ENCODE measurements around the gene R3HDM2.

Gene R3HDM2

GRCh38 chr12:57224973-57225679, 205.7 kb downstream of the R3HDM2 start:
- H3K36me3 ChIP-seq (ENCODE audit: insufficient read depth, low read length), result no peaks in the 10 kb centered on the region
- H3K9ac ChIP-seq (ENCODE audit: low read depth, low read length), result no peak overlapping the region
- peaks cover 7% of the 10 kb centered on the region for H3K4me1 ChIP-seq (ENCODE audit: control insufficient read depth, insufficient read depth, low read length)
- H3K4me2 ChIP-seq (ENCODE audit: low read length), result no peak overlapping the region
- H3K4me3 ChIP-seq (ENCODE audit: low read length), result no peak overlapping the region
- no peaks in the 10 kb centered on the region for H3K9me3 ChIP-seq (replicated peaks; ENCODE audit: low read length)
- H3K27me3 ChIP-seq (ENCODE audit: control insufficient read depth, insufficient read depth, low read length), result peaks cover 14% of the 10 kb centered on the region

DNA sequence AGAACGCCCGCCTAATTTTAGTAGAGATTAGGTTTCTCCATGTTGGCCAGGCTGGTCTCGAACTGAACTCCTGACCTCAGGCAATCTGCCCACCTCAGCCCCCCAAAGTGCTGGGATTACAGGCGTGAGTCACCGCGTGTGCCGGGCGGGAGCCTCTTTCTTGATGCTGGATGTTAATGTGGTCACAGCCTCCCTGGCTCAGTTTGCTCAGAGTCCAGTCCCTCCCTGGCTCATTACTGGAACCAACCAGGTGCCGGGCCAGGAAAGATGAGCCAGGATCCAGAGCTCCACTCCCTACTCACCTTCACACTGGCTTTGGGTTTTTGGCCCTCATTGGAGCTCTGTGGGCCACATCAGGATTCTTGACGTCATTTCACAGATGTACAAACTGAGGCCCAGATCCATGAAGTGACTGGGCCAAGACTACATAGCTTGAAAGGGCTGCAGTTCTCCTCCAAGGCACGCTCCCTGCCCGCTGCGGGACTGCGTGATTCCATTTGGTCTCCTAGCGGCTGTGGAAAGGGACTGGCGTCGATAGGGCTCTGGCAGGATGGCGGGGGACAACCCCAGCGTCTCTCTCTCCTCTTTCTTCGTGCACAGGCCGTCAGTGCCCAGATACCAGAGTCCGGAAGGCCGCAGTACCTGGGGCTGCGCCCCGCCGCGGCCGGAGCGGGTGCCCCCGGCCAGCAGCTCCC, 206.4 kb downstream of the R3HDM2 start:
- H3K36me3 ChIP-seq (ENCODE audit: insufficient read depth, low read length), result no peaks in the 10 kb centered on the region
- H3K4me1 ChIP-seq (ENCODE audit: control insufficient read depth, insufficient read depth, low read length), result peaks cover 7% of the 10 kb centered on the region
- no peaks in the 10 kb centered on the region for H3K9me3 ChIP-seq (replicated peaks; ENCODE audit: low read length)
- H3K27me3 ChIP-seq (ENCODE audit: control insufficient read depth, insufficient read depth, low read length), result peaks cover 19% of the 10 kb centered on the region
- H3K4me3 ChIP-seq (ENCODE audit: low read length), result no peak overlapping the region
- no peak overlapping the region for H3K9ac ChIP-seq (ENCODE audit: low read depth, low read length)
- H3K4me2 ChIP-seq (ENCODE audit: low read length), result no peak overlapping the region

DNA sequence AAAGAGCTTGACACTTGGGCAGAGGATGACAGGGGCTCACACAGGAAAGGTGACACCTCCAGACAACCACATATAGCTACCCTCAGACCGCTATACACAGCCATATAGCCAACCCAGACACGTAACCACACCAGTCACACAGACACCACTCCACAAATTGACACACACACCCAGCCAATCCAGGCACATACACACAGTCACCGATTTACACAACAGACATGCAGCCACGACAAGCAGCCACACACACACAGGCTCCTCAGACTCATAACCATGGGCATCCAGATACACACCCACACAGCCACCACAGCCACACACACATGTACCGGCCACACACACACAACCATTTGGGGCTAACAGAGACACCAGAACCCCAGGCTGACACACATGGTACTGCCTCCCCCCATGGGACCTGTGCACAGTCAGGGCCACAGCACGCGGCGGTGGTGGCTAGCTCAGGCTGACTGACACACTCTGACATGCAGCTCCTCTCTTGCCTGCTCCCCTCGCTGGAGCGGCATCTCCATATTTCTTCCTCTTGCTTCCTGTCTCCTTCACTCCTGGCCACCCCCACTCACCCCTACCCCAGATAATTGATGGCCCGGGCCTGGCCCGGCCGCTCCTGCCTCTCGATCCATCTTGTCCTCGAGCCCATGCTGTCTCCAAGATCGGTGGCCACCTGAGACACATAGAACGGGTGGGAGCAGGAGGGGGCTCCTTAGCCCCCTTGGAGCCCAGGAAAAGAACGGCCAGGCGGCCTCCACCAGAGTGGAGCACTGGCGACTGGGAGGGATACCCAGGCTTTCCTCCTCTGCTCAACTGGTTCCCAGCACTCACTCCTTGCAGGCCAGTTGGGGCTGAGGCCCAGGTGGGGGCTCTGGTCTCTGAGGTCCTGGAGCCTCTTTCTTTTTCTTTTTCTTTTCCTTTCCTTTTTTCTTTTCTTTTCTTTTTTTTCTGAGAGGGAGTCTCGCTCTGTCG, 207.4 kb downstream of the R3HDM2 start:
- Histone ChIP-seq H3K4me1 (ENCODE audit: control insufficient read depth, insufficient read depth, low read length) (no peaks in the 10 kb centered on the region), H3K27me3 (ENCODE audit: control insufficient read depth, insufficient read depth, low read length) (peaks cover 26% of the 10 kb centered on the region), H3K4me2 (ENCODE audit: low read length) (no peak overlapping the region), H3K36me3 (ENCODE audit: insufficient read depth, low read length) (no peaks in the 10 kb centered on the region), H3K4me3 (ENCODE audit: low read length) (no peak overlapping the region), H3K9me3 (replicated peaks; ENCODE audit: low read length) (no peaks in the 10 kb centered on the region), H3K9ac (ENCODE audit: low read depth, low read length) (no peak overlapping the region)

- Histone ChIP-seq H3K9me3 (replicated peaks; ENCODE audit: low read length) (no peaks in the 10 kb centered on the region), H3K4me2 (ENCODE audit: low read length) (no peak overlapping the region), H3K4me3 (ENCODE audit: low read length) (no peak overlapping the region), H3K9ac (ENCODE audit: low read depth, low read length) (no peak overlapping the region), H3K27me3 (ENCODE audit: control insufficient read depth, insufficient read depth, low read length) (peaks cover 30% of the 10 kb centered on the region), H3K4me1 (ENCODE audit: control insufficient read depth, insufficient read depth, low read length) (no peaks in the 10 kb centered on the region), H3K36me3 (ENCODE audit: insufficient read depth, low read length) (no peaks in the 10 kb centered on the region)
Measured at GRCh38 chr12:57222286-57223190, 208.3 kb downstream of the R3HDM2 start.

DNA sequence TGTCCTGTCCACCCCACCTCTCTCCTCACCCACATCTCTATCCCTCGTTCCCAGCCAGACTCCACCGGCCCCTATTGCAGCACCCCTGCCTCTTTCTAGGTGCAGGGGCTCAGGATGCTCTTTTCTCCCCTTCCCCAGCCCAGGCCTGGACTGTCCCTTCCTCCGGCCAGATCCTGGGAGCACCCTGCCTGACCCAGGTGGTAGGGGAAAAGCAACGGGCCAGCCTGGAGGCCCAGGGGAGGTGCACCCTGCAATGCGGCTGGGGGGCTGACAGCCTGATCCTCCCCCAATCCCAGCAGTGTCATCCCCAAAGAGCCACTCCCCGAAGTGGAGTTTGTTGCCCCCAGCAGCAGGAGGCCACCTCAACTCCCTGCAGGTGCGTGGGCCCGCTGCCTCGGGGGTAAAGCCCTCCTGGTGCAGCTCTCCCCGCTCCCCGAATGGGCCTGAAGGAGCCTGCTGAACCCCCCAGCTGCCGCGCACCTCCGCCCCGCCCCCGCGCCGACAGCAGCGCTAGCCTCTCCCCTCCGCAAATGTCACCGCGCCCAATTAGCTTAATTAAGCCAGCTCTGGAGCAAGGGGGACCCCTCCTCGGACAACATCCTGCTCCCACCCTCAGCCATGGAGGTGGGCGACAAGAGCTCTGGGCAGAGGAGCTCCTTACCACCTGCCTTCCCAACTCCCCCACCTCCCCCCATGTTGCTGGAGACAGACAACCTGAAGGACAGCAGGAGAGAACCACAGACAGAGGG, 209.5 kb downstream of the R3HDM2 start:
- peaks cover 30% of the 10 kb centered on the region for H3K27me3 ChIP-seq (ENCODE audit: control insufficient read depth, insufficient read depth, low read length)
- peaks cover 7% of the 10 kb centered on the region for H3K4me1 ChIP-seq (ENCODE audit: control insufficient read depth, insufficient read depth, low read length)
- H3K36me3 ChIP-seq (ENCODE audit: insufficient read depth, low read length), result no peaks in the 10 kb centered on the region

DNA sequence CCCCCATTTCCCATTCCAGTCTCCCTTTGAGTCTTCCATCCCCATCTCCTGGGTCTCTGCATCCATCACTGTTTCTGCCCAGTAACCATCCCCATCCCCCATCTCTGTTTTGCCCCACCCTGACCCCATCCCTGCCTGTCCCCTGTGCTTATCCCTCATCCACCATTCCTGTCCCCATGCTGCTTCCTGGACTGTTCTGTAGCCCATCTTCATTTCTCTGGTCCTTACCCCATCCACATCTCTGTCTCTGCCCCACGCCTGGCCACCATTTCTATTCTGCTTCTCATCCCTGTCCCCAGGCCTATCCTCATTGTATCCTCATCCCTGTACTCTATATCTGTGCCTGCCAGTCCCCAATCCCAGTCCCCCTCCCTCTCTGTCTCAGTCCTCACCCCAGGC, 210.1 kb downstream of the R3HDM2 start:
- no peak overlapping the region for H3K9ac ChIP-seq (ENCODE audit: low read depth, low read length)
- H3K9me3 ChIP-seq (replicated peaks; ENCODE audit: low read length), result no peaks in the 10 kb centered on the region
- H3K4me3 ChIP-seq (ENCODE audit: low read length), result no peak overlapping the region
- H3K4me1 ChIP-seq (ENCODE audit: control insufficient read depth, insufficient read depth, low read length), result peaks cover 13% of the 10 kb centered on the region
- H3K27me3 ChIP-seq (ENCODE audit: control insufficient read depth, insufficient read depth, low read length), result peaks cover 30% of the 10 kb centered on the region
- no peak overlapping the region for H3K4me2 ChIP-seq (ENCODE audit: low read length)
- H3K36me3 ChIP-seq (ENCODE audit: insufficient read depth, low read length), result no peaks in the 10 kb centered on the region

More for the DNA sequence above, 209.5 kb downstream of the R3HDM2 start:
- Histone ChIP-seq H3K4me2 (ENCODE audit: low read length) (no peak overlapping the region), H3K4me3 (ENCODE audit: low read length) (no peak overlapping the region), H3K9ac (ENCODE audit: low read depth, low read length) (no peak overlapping the region), H3K9me3 (replicated peaks; ENCODE audit: low read length) (no peaks in the 10 kb centered on the region)

DNA sequence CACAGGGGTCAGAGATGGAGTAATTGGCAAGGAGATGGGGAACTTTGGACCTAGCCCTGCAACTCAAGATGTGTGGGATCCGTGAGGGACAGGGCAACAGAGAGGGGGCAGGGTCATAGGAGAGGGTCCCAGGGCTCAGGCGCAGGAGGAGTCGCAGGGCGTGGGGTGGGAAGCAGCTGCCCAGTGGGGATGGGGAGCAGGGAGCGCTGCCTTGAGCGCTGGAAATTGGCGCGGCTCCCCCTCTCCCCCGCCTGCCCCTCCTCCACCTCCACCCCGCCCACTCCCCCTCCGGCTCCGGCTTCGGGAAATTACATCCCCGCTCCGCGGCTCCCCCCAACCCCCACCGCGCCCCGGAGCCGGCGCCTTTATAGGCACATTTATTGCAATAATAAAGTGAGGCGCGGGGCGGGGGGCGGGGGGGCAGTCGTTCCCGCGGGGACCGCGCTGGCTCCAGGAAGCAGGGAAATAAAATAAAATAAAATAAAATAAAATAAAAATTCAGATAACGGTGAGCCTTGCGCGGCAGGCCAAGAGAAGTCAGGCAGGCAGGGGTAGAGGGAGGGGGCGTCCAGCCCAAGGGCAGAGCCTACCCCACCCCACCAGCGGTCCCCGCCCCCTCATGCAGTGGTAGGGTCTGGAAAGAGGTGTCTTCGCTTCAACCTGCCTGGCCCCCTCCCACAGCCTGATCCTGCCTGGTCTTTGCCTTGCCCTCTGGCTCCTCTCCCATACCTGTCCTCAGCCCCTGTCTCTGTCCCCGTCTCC, 210.7 kb downstream of the R3HDM2 start:
- Histone ChIP-seq H3K9ac (ENCODE audit: low read depth, low read length) (no peak overlapping the region), H3K4me1 (ENCODE audit: control insufficient read depth, insufficient read depth, low read length) (peaks cover 19% of the 10 kb centered on the region), H3K4me2 (ENCODE audit: low read length) (no peak overlapping the region), H3K27me3 (ENCODE audit: control insufficient read depth, insufficient read depth, low read length) (peaks cover 30% of the 10 kb centered on the region), H3K9me3 (replicated peaks; ENCODE audit: low read length) (no peaks in the 10 kb centered on the region), H3K36me3 (ENCODE audit: insufficient read depth, low read length) (no peaks in the 10 kb centered on the region), H3K4me3 (ENCODE audit: low read length) (no peak overlapping the region)

DNA sequence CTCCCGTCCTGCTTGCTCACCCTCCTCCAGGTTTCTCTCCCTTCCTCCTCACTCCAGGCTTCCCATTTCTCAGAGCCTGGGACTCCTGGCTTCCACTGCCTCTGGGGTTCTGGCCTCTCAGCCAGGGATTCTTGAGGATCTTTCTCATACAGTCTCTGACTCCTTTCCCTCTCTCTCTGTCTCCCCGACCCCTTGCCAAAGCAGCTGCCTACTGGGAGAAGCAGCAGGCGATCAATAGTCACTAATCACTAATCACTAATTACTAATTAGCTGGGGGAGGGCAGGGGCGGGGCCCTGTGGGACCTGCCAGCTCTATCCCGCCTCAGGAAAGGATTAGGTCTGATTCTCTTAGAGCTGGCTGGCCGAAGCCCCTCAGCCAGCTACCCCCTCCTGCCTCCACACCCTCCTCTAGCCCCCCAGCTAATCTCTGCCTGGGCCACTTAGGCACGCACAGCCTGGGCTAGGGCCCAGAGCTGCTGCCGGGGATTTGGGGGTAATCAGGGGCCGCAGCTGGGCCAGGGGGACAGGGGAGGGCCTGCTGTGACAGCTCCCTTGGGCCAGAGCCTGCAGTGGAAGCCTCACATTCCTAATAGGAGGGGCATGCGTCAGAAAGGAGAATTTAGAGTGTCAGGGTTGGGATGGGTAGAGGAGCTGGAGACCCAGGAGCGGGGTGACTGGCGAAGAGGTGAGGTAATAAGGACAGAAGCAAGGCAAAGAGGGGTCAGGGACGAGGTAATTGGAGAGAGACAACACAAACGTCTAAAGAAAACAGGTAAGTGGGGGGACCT, 211.4 kb downstream of the R3HDM2 start:
- no peaks in the 10 kb centered on the region for H3K36me3 ChIP-seq (ENCODE audit: insufficient read depth, low read length)
- peaks cover 19% of the 10 kb centered on the region for H3K4me1 ChIP-seq (ENCODE audit: control insufficient read depth, insufficient read depth, low read length)
- H3K4me2 ChIP-seq (ENCODE audit: low read length), result no peak overlapping the region
- no peaks in the 10 kb centered on the region for H3K9me3 ChIP-seq (replicated peaks; ENCODE audit: low read length)
- H3K9ac ChIP-seq (ENCODE audit: low read depth, low read length), result no peak overlapping the region
- peaks cover 30% of the 10 kb centered on the region for H3K27me3 ChIP-seq (ENCODE audit: control insufficient read depth, insufficient read depth, low read length)
- no peak overlapping the region for H3K4me3 ChIP-seq (ENCODE audit: low read length)

GRCh38 chr12:57218030-57218853, 212.6 kb downstream of the R3HDM2 start:
- H3K4me1 ChIP-seq (ENCODE audit: control insufficient read depth, insufficient read depth, low read length), result peaks cover 24% of the 10 kb centered on the region
- no peak overlapping the region for H3K4me3 ChIP-seq (ENCODE audit: low read length)
- H3K36me3 ChIP-seq (ENCODE audit: insufficient read depth, low read length), result peaks cover 10% of the 10 kb centered on the region
- no peak overlapping the region for H3K9ac ChIP-seq (ENCODE audit: low read depth, low read length)
- peaks cover 30% of the 10 kb centered on the region for H3K27me3 ChIP-seq (ENCODE audit: control insufficient read depth, insufficient read depth, low read length)
- no peak overlapping the region for H3K4me2 ChIP-seq (ENCODE audit: low read length)
- no peaks in the 10 kb centered on the region for H3K9me3 ChIP-seq (replicated peaks; ENCODE audit: low read length)
